Endothelial cell of umbilical vein (primary cell): ENCODE data around the gene COL7A1. TPM values are rescaled to one million over a fixed set of nuclear protein-coding genes. Genes with fewer than 3 reads are reported as not detected.

Source experiments
- BruUV-seq: library from RNA; stranded (reverse); fragments of 400-500 nt; replicated peaks from 2 replicates; lab custom pipeline; 2021; lab: Mats Ljungman, UMichigan
- CTCF ChIA-PET: fragments of 300-600, 350-600 bp; sonication (Branson Sonifier 250); formaldehyde crosslinking; loops from one replicate; lab custom pipeline; 2021; ENCODE audit warnings: antibody characterized with exemption, inconsistent platforms; lab: Charles Lee
- POLR2A ChIA-PET: fragments of 300-600, 350-600 bp; sonication (Branson Sonifier 250); formaldehyde crosslinking; loops from one replicate; lab custom pipeline; 2021; ENCODE audit warnings: antibody characterized with exemption, inconsistent platforms; lab: Charles Lee
- DNase-seq: peaks from one replicate; pipeline ENCODE4 v3.0.0-alpha.2; 2011; ENCODE audit warnings: low read depth, low spot score
- FAIRE-seq: peaks from 2 replicates; lab custom pipeline; 2011; peaks lifted over from hg19 to GRCh38; lab: Jason Lieb, UNC
- H2AFZ ChIP-seq: 2 replicates; pipeline ENCODE4 v1.6.0; 2012; ENCODE audit warnings: low read depth, low read length, control low read depth, inconsistent platforms
- H3K27ac ChIP-seq: 2 replicates; pipeline ENCODE4 v1.5.1; 2011; ENCODE audit warnings: low read depth, mild to moderate bottlenecking, control low read depth, low read length, moderate library complexity; ENCODE audit not compliant: insufficient read depth
- H3K27me3 ChIP-seq, 2 experiments: 2 replicates each; pipeline versions ENCODE4 v1.6.0 to v1.6.1; 2011; ENCODE audit warnings: low read length in 2 of 2, mixed read lengths in 1 of 2; ENCODE audit not compliant: control insufficient read depth in 2 of 2, insufficient read depth in 2 of 2
- H3K36me3 ChIP-seq, 2 experiments: 2 replicates in 1 of 2; 3 replicates in 1 of 2; pipeline ENCODE4 v1.5.1; 2011; ENCODE audit warnings: low read length in 2 of 2, mild to moderate bottlenecking in 1 of 2, moderate library complexity in 1 of 2; ENCODE audit not compliant: control insufficient read depth in 2 of 2, insufficient read depth in 2 of 2; ENCODE audit errors: extremely low read depth in 1 of 2
- H3K4me1 ChIP-seq: 3 replicates; pipeline ENCODE4 v1.5.1; 2011; ENCODE audit warnings: mild to moderate bottlenecking, low read length; ENCODE audit not compliant: control insufficient read depth, insufficient read depth; ENCODE audit errors: extremely low read depth
- H3K4me2 ChIP-seq: 2 replicates; pipeline ENCODE4 v1.6.1; 2011; ENCODE audit warnings: low read length, control low read depth, mixed read lengths; ENCODE audit not compliant: insufficient read depth
- H3K4me3 ChIP-seq, 3 experiments: fragments of 200-600 bp in 1 of 3; sonication (generic), shearing (Covaris generic) in 1 of 3; replicated peaks in 1 of 3; 2 replicates each; pipeline ENCODE4 v1.5.1; 2011 to 2016; ENCODE audit warnings: control low read depth in 3 of 3, low read length in 3 of 3, mild to moderate bottlenecking in 2 of 3, inconsistent platforms in 1 of 3, low read depth in 1 of 3, moderate library complexity in 1 of 3; ENCODE audit not compliant: insufficient read depth in 1 of 3
- H3K79me2 ChIP-seq: 2 replicates; pipeline ENCODE4 v1.6.0; 2012; ENCODE audit warnings: low read length, inconsistent platforms; ENCODE audit not compliant: control insufficient read depth, insufficient read depth
- H3K9ac ChIP-seq: replicated peaks from 2 replicates; pipeline ENCODE3; 2011; ENCODE audit warnings: low read length, control low read depth; ENCODE audit not compliant: insufficient read depth; ENCODE audit errors: extremely low read depth
- H3K9me1 ChIP-seq: replicated peaks from 3 replicates; pipeline ENCODE4 v1.6.0; 2011; ENCODE audit warnings: mild to moderate bottlenecking, low read length; ENCODE audit not compliant: control insufficient read depth, insufficient read depth; ENCODE audit errors: extremely low read depth
- H3K9me3 ChIP-seq: replicated peaks from 2 replicates; pipeline ENCODE4 v1.5.1; 2012; ENCODE audit warnings: low read length, inconsistent platforms; ENCODE audit not compliant: control insufficient read depth, insufficient read depth
- H4K20me1 ChIP-seq: replicated peaks from 2 replicates; pipeline ENCODE3; 2011; ENCODE audit warnings: mild to moderate bottlenecking, low read length; ENCODE audit not compliant: control insufficient read depth, insufficient read depth; ENCODE audit errors: extremely low read depth
- EZH2 ChIP-seq: IDR thresholded peaks from 2 replicates; pipeline ENCODE4 v1.6.1; 2012; ENCODE audit warnings: borderline replicate concordance, low read depth, mild to moderate bottlenecking, moderate library complexity, low read length, inconsistent platforms; ENCODE audit not compliant: severe bottlenecking
- GATA2 ChIP-seq: IDR thresholded peaks from 2 replicates; pipeline ENCODE4 v1.7.0; 2011; ENCODE audit warnings: low read depth, mild to moderate bottlenecking, moderate library complexity, mixed read lengths, low read length; ENCODE audit not compliant: insufficient read length, insufficient read depth
- JUN ChIP-seq: IDR thresholded peaks from 2 replicates; pipeline ENCODE4 v1.6.1; 2011; ENCODE audit warnings: borderline replicate concordance, low read depth; ENCODE audit not compliant: insufficient read length, insufficient read depth
- MYC ChIP-seq: IDR thresholded peaks from one replicate; pipeline ENCODE4 v1.6.1; 2011; ENCODE audit warnings: mild to moderate bottlenecking, low read depth, low read length
- POLR2AphosphoS5 ChIP-seq: IDR thresholded peaks from 2 replicates; pipeline ENCODE4 v1.6.1; 2012; ENCODE audit warnings: low read depth, mild to moderate bottlenecking, control low read depth, low read length, moderate library complexity; ENCODE audit not compliant: insufficient read depth
- dilution Hi-C: fragments of 300-500 bp; cut with MboI; formaldehyde crosslinking; loops from one replicate; pipeline ENCODE4 v1.15.0; 2019; ENCODE audit warnings: low sequenced_read_pairs; ENCODE audit not compliant: extremely low pct_ligation_motif_present
- intact Hi-C: fragments of 100-400 bp; cut with micrococcal nuclease; formaldehyde crosslinking; loops from one replicate; pipeline ENCODE4 v1.10.0; 2022
- polyA plus RNA-seq, 4 experiments: library from polyadenylated mRNA; depleted of rRNA in 3 of 4; stranded (reverse) in 3 of 4; unstranded in 1 of 4; fragments of >200 nt; gene quantifications; 2 replicates each; pipeline versions ENCODE4 v1.2.1 to v1.2.3, GENCODE V29; 2011 to 2012; ENCODE audit warnings: missing spikeins in 1 of 4
- total RNA-seq: library from RNA; stranded (reverse); gene quantifications from 2 replicates; pipeline ENCODE4 v1.2.3, GENCODE V29; 2021
- TF ChIP-seq, protein P1 (sequence below), 2 donors: IDR thresholded peaks; 1 replicate in 1 of 2; 2 replicates in 1 of 2; pipeline ENCODE4 v1.5.1; 2011; ENCODE audit warnings: low read length in 2 of 2, mild to moderate bottlenecking in 2 of 2, moderate library complexity in 2 of 2, control low read depth in 1 of 2, inconsistent platforms in 1 of 2, low read depth in 1 of 2; ENCODE audit not compliant: insufficient read depth in 1 of 2; ENCODE audit errors: extremely low read depth in 1 of 2
- TF ChIP-seq, protein P2 (sequence below): IDR thresholded peaks from 2 replicates; pipeline ENCODE4 v1.6.1; 2011; ENCODE audit not compliant: insufficient read depth, insufficient read length

Gene COL7A1
- total and polyA plus RNA-seq, 2 donors (not counting 3 experiments of a cell fraction or from before 2014, with no cell fraction given) = 0.55 to 1.9 TPM

DNA sequence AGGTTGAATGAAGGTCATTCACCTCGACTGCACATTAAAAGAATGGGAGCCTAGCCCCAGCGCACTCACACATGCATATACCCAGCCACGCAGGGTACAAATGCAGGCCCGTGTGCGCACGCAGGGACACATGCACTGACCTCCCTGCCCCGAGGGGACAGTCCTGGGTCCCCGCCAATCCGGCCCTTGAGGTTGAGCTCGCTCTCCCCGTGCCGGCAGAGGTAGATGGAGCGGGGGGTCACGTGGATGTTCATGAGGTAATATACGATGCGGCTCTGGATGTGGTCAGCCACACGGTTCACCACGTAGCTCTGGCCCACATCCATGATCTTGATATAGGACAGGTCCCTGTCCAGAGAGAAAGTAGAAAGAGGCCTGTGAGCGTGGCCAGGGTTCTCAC, 59.0 kb downstream of the COL7A1 start:
- TF ChIP-seq EZH2 = no peak
- TF ChIP-seq MYC = no peak
- no peak for TF ChIP-seq POLR2AphosphoS5
- TF ChIP-seq, protein P1, sequence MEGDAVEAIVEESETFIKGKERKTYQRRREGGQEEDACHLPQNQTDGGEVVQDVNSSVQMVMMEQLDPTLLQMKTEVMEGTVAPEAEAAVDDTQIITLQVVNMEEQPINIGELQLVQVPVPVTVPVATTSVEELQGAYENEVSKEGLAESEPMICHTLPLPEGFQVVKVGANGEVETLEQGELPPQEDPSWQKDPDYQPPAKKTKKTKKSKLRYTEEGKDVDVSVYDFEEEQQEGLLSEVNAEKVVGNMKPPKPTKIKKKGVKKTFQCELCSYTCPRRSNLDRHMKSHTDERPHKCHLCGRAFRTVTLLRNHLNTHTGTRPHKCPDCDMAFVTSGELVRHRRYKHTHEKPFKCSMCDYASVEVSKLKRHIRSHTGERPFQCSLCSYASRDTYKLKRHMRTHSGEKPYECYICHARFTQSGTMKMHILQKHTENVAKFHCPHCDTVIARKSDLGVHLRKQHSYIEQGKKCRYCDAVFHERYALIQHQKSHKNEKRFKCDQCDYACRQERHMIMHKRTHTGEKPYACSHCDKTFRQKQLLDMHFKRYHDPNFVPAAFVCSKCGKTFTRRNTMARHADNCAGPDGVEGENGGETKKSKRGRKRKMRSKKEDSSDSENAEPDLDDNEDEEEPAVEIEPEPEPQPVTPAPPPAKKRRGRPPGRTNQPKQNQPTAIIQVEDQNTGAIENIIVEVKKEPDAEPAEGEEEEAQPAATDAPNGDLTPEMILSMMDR (IDR thresholded peaks at IDR 0.05; ENCODE audit: extremely low read depth in 1 of 2, insufficient read depth in 1 of 2, low read depth in 1 of 2, low read length in 2 of 2) = no peak
- no peak for TF ChIP-seq JUN
- no peak for TF ChIP-seq GATA2
- TF ChIP-seq, protein P2, sequence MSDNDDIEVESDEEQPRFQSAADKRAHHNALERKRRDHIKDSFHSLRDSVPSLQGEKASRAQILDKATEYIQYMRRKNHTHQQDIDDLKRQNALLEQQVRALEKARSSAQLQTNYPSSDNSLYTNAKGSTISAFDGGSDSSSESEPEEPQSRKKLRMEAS = no peak
- DNase-seq (no peak), FAIRE-seq (no peak)
- H3K4me3 ChIP-seq = no peak overlapping the region
- H3K27me3 ChIP-seq = no peaks in the 10 kb centered on the region
- intact Hi-C loops (no loop called here), dilution Hi-C loops (no loop called here)
- no peaks in the 10 kb centered on the region for H3K36me3 ChIP-seq
- H3K4me2 ChIP-seq = no peak overlapping the region
- H3K79me2 ChIP-seq = no peaks in the 10 kb centered on the region
- H2AFZ ChIP-seq = no peak overlapping the region
- no peak overlapping the region for H3K27ac ChIP-seq
- H3K4me1 ChIP-seq = no peaks in the 10 kb centered on the region
- H3K9me3 ChIP-seq = no peaks in the 10 kb centered on the region
- CTCF ChIA-PET = interaction anchor here (0.8 to 1.4 kb wide), 3 partner anchors 13 to 135 kb away, joined by 3 to 4 read pairs (median 3); partner anchors contain the start of gene SLC26A6
- no peaks in the 10 kb centered on the region for H4K20me1 ChIP-seq
- no TSS peak for BruUV-seq
- POLR2A ChIA-PET = interaction anchor here (0.6 kb wide), 1 partner anchor 25 kb away, joined by 4 read pairs; no protein-coding TSS in a partner anchor
- no peaks in the 10 kb centered on the region for H3K9me1 ChIP-seq
- H3K9ac ChIP-seq = no peak overlapping the region
